Astrocyte (in vitro differentiated cells and primary cell): ENCODE results near the gene CHCHD3. TPM values are rescaled to one million over a fixed set of nuclear protein-coding genes. Genes with fewer than 3 reads are reported as not detected.

Experiments used
- DNase-seq: peaks from one replicate; pipeline ENCODE4 v3.0.0-alpha.2; 2010; ENCODE audit warnings: low read depth
- FAIRE-seq: peaks from 2 replicates; lab custom pipeline; 2011; peaks lifted over from hg19 to GRCh38; lab: Jason Lieb, UNC
- H2AFZ ChIP-seq: 2 replicates; pipeline ENCODE4 v1.6.0; 2012; ENCODE audit warnings: low read depth, low read length, inconsistent platforms
- H3K27ac ChIP-seq: 2 replicates; pipeline ENCODE4 v1.5.1; 2011; ENCODE audit warnings: low read depth, low read length, inconsistent platforms
- H3K27me3 ChIP-seq: 2 replicates; pipeline ENCODE4 v1.6.0; 2011; ENCODE audit warnings: low read length, inconsistent platforms; ENCODE audit not compliant: insufficient read depth
- H3K36me3 ChIP-seq: 2 replicates; pipeline ENCODE4 v1.5.1; 2011; ENCODE audit warnings: low read length, inconsistent platforms; ENCODE audit not compliant: insufficient read depth
- H3K4me1 ChIP-seq: 2 replicates; pipeline ENCODE4 v1.5.1; 2011; ENCODE audit warnings: low read length, inconsistent platforms; ENCODE audit not compliant: insufficient read depth
- H3K4me2 ChIP-seq: 2 replicates; pipeline ENCODE4 v1.6.0; 2012; ENCODE audit warnings: low read length, inconsistent platforms
- H3K4me3 ChIP-seq: 2 replicates; pipeline ENCODE4 v1.5.1; 2011; ENCODE audit warnings: low read depth, mild to moderate bottlenecking, low read length, inconsistent platforms; ENCODE audit not compliant: insufficient read depth
- H3K79me2 ChIP-seq: 2 replicates; pipeline ENCODE4 v1.6.0; 2012; ENCODE audit warnings: mild to moderate bottlenecking, low read length, inconsistent platforms; ENCODE audit not compliant: insufficient read depth
- H3K9ac ChIP-seq: 2 replicates; pipeline ENCODE4 v1.6.0; 2012; ENCODE audit warnings: mild to moderate bottlenecking, low read length, inconsistent platforms
- H3K9me3 ChIP-seq: 2 replicates; pipeline ENCODE4 v1.5.1; 2012; ENCODE audit warnings: low read depth, mild to moderate bottlenecking, low read length, inconsistent platforms; ENCODE audit not compliant: insufficient read depth
- H4K20me1 ChIP-seq: 2 replicates; pipeline ENCODE4 v1.6.0; 2012; ENCODE audit warnings: low read length, inconsistent platforms; ENCODE audit not compliant: insufficient read depth
- H3K27ac Mint-ChIP-seq: one replicate; pipeline ENCODE4 v1.8.0; 2021; ENCODE audit warnings: mild to moderate bottlenecking, mixed read lengths; ENCODE audit not compliant: unreplicated experiment
- H3K27me3 Mint-ChIP-seq: one replicate; pipeline ENCODE4 v1.8.0; 2021; ENCODE audit warnings: low read depth, mixed read lengths; ENCODE audit not compliant: unreplicated experiment
- H3K36me3 Mint-ChIP-seq: one replicate; pipeline ENCODE4 v1.8.0; 2021; ENCODE audit warnings: low read depth, mixed read lengths; ENCODE audit not compliant: unreplicated experiment
- H3K4me1 Mint-ChIP-seq: one replicate; pipeline ENCODE4 v1.8.0; 2021; ENCODE audit warnings: low read depth, mixed read lengths; ENCODE audit not compliant: unreplicated experiment
- H3K4me3 Mint-ChIP-seq: one replicate; pipeline ENCODE4 v1.8.0; 2021; ENCODE audit warnings: mild to moderate bottlenecking, moderate library complexity, mixed read lengths; ENCODE audit not compliant: unreplicated experiment
- H3K9me3 Mint-ChIP-seq: one replicate; pipeline ENCODE4 v1.8.0; 2021; ENCODE audit warnings: mild to moderate bottlenecking, mixed read lengths; ENCODE audit not compliant: unreplicated experiment
- EZH2 ChIP-seq: IDR thresholded peaks from 2 replicates; pipeline ENCODE4 v1.6.1; 2012; ENCODE audit warnings: mild to moderate bottlenecking, low read length, inconsistent platforms; ENCODE audit not compliant: insufficient read depth
- total RNA-seq: library from RNA; stranded (reverse); gene quantifications from 2 replicates; pipeline ENCODE4 v1.2.1, GENCODE V29; 2021
- TF ChIP-seq, protein P1 (sequence below): IDR thresholded peaks from 2 replicates; pipeline ENCODE4 v1.5.1; 2011; ENCODE audit warnings: low read depth, mild to moderate bottlenecking, inconsistent platforms, low read length, moderate library complexity; ENCODE audit not compliant: insufficient read depth

CHCHD3 gene
- total RNA-seq, 1 donor from 2014 or later, result 63.1 TPM

DNA sequence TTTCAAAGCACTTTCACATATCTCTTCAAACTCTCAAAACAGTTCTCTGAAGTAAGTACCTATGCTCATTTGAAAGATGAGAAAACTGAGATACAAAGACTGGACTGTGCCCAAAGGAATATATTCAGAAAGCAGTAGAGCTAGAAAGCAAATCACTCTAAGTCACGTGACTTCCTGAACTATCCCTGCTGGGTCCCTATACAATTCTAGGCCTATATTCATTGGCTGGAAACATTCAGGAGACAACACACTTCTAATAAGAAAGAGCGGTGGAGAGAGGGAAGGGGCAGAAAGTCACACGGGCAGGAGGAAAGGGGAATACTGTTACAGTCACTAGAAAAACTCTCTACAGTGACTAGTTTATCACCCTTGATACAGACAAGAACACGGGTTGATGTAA is 140.0 kb downstream of the CHCHD3 start:
- no peaks in the 10 kb centered on the region for H3K4me1 ChIP-seq
- H3K9me3 ChIP-seq, result no peaks in the 10 kb centered on the region
- Mint-ChIP-seq H3K4me3 (no peak overlapping the region), H3K27me3 (no peaks in the 10 kb centered on the region), H3K4me1 (no peaks in the 10 kb centered on the region), H3K36me3 (no peaks in the 10 kb centered on the region), H3K27ac (no peak overlapping the region), H3K9me3 (no peaks in the 10 kb centered on the region)
- H3K79me2 ChIP-seq, result no peaks in the 10 kb centered on the region
- TF ChIP-seq, protein P1, sequence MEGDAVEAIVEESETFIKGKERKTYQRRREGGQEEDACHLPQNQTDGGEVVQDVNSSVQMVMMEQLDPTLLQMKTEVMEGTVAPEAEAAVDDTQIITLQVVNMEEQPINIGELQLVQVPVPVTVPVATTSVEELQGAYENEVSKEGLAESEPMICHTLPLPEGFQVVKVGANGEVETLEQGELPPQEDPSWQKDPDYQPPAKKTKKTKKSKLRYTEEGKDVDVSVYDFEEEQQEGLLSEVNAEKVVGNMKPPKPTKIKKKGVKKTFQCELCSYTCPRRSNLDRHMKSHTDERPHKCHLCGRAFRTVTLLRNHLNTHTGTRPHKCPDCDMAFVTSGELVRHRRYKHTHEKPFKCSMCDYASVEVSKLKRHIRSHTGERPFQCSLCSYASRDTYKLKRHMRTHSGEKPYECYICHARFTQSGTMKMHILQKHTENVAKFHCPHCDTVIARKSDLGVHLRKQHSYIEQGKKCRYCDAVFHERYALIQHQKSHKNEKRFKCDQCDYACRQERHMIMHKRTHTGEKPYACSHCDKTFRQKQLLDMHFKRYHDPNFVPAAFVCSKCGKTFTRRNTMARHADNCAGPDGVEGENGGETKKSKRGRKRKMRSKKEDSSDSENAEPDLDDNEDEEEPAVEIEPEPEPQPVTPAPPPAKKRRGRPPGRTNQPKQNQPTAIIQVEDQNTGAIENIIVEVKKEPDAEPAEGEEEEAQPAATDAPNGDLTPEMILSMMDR, result no peak
- TF ChIP-seq EZH2, result no peak
- DNase-seq (no peak), FAIRE-seq (no peak)
- no peak overlapping the region for H2AFZ ChIP-seq
- H3K27me3 ChIP-seq, result no peaks in the 10 kb centered on the region
- no peak overlapping the region for H3K9ac ChIP-seq
- H3K27ac ChIP-seq, result no peak overlapping the region
- no peak overlapping the region for H3K4me3 ChIP-seq
- no peaks in the 10 kb centered on the region for H3K36me3 ChIP-seq
- H4K20me1 ChIP-seq, result peaks cover 3% of the 10 kb centered on the region
- no peak overlapping the region for H3K4me2 ChIP-seq

DNA sequence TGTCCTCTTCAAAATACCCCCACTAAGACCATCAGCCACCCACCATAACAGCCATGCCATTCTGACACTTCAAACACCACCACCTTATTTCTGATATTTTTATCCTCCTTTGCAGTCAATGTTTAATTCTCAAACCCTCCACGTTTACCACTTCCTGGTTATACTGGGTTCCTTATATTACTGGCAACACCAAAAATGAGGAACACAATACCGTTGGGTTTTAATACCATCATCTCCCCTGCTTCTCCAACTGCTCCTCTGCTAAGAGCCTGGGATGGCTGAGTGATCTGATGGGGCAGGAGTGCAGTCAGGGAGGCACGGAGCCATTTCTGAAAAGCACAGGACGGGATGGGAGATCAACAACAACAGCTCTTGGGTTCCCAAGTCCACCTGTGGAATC is 140.5 kb downstream of the CHCHD3 start:
- H3K36me3 ChIP-seq, result no peaks in the 10 kb centered on the region
- Mint-ChIP-seq H3K36me3 (no peaks in the 10 kb centered on the region), H3K4me1 (no peaks in the 10 kb centered on the region), H3K27me3 (no peaks in the 10 kb centered on the region), H3K4me3 (no peak overlapping the region), H3K9me3 (no peaks in the 10 kb centered on the region), H3K27ac (no peak overlapping the region)
- DNase-seq (no peak), FAIRE-seq (no peak)
- no peak overlapping the region for H3K4me3 ChIP-seq
- H3K4me2 ChIP-seq, result no peak overlapping the region
- H3K9ac ChIP-seq, result no peak overlapping the region
- no peak overlapping the region for H2AFZ ChIP-seq
- no peaks in the 10 kb centered on the region for H3K27me3 ChIP-seq
- H3K9me3 ChIP-seq, result no peaks in the 10 kb centered on the region
- TF ChIP-seq, protein P1, result no peak
- no peak for TF ChIP-seq EZH2
- H3K4me1 ChIP-seq, result no peaks in the 10 kb centered on the region
- H3K27ac ChIP-seq, result no peak overlapping the region
- H3K79me2 ChIP-seq, result no peaks in the 10 kb centered on the region
- H4K20me1 ChIP-seq, result peaks cover 3% of the 10 kb centered on the region

DNA sequence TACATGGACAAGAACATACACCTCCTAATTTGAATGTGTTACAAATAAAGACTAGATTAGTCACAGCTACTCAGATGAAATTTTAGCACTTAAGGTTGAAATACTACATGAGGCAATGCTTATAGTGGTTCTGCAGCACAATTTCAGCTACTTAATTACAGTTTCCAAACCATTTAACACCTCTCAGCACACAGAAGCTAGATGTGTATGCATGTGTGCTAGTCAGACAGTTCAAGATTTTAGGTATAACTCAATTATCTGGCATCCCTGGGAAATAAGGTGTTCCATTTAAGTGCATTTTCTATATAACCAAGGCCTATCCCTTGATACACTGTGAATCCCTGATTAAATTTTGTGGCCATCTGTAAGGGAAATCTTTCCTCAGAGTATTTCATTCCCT is 141.8 kb downstream of the CHCHD3 start:
- Histone ChIP-seq H2AFZ (no peak overlapping the region), H3K4me1 (no peaks in the 10 kb centered on the region), H3K36me3 (no peaks in the 10 kb centered on the region), H3K27me3 (no peaks in the 10 kb centered on the region), H3K27ac (no peak overlapping the region), H3K9me3 (no peaks in the 10 kb centered on the region), H4K20me1 (peaks cover 7% of the 10 kb centered on the region), H3K9ac (no peak overlapping the region), H3K79me2 (no peaks in the 10 kb centered on the region), H3K4me3 (no peak overlapping the region), H3K4me2 (no peak overlapping the region)
- no peak for DNase-seq
- Mint-ChIP-seq H3K27ac (no peak overlapping the region), H3K9me3 (no peaks in the 10 kb centered on the region), H3K4me3 (no peak overlapping the region), H3K4me1 (no peaks in the 10 kb centered on the region), H3K27me3 (no peaks in the 10 kb centered on the region), H3K36me3 (no peaks in the 10 kb centered on the region)
- TF ChIP-seq, protein P1, result no peak
- no peak for TF ChIP-seq EZH2
- no peak for FAIRE-seq
